ENCODE results near the gene TRIM62.

DNA sequence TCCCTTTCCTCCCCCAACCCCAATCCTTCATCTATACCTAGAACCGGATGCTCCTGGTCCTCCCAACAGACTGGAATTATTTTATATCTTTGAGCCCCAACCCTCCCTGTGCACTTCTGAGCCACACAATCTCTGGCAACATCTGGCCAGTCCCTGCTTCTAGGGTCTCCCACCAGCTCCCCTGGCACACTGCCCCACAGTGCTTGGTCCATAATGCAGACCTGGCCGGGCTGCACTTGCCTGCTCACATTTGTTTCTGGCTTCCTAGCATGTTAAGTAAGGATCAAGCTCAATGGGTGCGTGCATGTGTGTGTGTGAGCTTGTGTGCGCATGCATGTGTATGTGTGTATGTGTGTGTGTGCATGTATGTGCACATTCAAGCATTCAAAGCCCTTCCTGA lies 8.8 kb downstream of the TRIM62 start:
- no peak for TF ChIP-seq CTCF (conservative IDR thresholded peaks at IDR 0.05)
- no peak for TF ChIP-seq EZH2 (IDR thresholded peaks at IDR 0.05; ENCODE audit: low read depth)

Measured in PC-9 (cell line).